Stimulated activated CD4-positive, alpha-beta T cell treated with anti-CD3 and anti-CD28 coated beads, TNF-alpha, amount 100 ng/mL, for 24 hours (primary cell): ENCODE measurements around the gene CRIP3.

Experiments used
- DNase-seq, 3 experiments: peaks; one replicate each; pipeline ENCODE4 v3.0.0-alpha.2; 2020; ENCODE audit warnings: low read depth in 3 of 3

Gene CRIP3

GRCh38 chr6:43256670-43257366 lies 51.8 kb downstream of the CRIP3 start:
- DNase-seq = no peak
